ENCODE results near the gene PTGES3L.
"Not testable (repeated sequence)": the region's sequence is repeated elsewhere in the genome, so short reads cannot be mapped to it uniquely, and the experiment has no call there.

Gene PTGES3L

DNA sequence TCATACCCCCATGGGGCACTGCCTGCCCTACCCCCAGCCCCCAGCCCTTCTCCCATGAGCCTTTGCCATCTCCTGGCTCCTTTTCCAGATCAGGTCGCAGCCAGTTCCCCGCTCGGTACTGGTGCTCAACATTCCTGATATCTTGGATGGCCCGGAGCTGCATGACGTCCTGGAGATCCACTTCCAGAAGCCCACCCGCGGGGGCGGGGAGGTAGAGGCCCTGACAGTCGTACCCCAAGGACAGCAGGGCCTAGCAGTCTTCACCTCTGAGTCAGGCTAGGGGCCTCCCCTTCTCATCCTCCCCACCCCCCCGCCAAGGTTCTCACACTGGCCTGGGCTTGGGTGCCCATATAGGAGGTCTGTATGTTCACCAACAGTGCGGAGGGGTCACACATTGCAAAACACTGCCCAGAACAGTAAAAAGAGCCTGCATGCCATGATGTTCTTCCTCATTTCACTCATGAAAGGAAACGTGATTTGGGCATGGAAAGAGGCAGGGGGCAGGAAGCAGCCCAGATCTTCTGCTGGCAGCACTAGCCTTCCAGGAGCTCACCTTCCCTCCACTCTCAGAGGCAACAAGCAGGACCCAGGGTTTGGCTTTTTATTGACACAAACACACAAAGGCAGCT lies 34.3 kb upstream of the PTGES3L start:
- DNase-seq (ENCODE audit: low read depth in 2 of 2) = no peak

- DNase-seq (ENCODE audit: low read depth in 2 of 2) = no peak
Measured at GRCh38 chr17:43013296-43013695, 33.4 kb upstream of the PTGES3L start.

- DNase-seq (ENCODE audit: low read depth in 2 of 2) = no peak
Measured at GRCh38 chr17:43011728-43012472, 32.0 kb upstream of the PTGES3L start.

DNA sequence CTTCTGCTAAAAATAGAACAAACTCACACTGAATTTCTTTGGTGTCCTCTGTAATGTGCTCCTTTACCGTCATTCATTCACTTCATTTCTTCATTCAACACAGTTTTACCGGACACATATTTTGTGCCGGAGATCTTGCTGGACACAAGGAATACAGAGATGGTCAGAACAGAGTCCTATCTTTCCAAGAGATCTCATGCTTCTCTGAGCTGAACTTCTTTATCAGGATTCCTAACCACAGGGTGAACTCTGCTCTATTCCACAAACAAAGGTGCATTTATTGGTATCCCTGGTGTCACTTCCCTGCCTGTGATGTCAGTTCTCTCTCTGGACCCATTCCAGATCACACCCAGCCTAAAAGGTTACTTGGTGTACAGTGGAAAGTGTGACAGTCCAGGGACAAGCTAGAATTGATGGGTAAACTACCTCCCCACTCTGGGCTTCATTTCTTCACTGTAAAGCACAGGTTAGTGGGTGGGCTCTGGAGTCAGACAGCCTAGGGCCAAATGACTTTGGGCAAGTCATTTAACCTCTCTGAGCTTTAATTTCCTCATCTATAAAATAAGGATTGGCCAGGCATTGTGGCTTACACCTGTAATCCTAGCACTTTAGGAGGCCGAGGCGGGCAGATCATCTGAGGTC lies 30.9 kb upstream of the PTGES3L start:
- DNase-seq (ENCODE audit: low read depth in 2 of 2) = no peak

DNA sequence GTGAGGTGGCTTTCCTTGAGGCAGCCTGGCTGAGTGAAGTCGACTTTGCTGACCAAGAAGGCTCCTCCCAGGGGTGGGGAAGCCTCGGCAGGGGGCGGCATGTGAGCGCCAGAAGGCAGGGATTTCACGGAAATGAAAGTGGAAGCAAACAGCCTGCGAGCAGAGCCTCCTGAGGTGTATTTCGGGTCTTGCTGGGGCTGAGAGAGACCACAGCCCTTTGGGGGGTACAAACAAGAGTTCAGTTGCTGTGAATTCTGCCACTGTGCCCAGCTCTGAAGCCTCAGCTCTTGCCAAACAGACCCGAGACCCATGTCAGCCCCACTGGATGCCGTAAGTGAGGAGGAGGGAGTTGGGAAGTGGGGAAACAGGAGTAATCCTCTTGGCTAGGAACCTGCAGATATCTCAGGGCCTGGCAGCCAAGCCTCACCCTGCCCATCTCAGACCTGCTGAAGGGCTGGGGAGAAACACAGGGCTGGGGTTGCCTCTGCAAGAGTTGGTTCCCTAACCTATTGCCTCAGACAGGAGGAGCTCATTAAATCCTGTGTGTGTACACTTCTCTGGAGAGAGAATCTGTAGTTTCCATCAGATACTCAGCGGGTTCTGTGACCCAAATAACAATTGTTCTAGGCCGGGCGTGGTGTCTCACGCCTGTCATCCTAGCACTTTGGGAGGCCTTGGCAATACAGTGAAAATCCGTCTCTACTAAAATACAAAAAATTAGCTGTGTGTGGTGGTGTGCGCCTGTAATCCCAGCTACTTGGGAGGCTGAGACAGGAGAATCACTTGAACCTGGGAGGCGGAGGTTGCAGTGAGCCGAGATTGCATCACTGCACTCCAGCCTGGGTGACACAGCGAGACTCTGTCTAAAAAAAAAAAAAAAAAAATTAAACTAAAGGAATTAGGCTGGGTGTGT lies 27.0 kb upstream of the PTGES3L start, which contains the start of gene IFI35:
TSS of gene IFI35 (plus strand) at position 146 of the 913 bp plus-strand sequence. CDS start at position 310, 164 bp downstream.
- peak; percentile 65 to 70 for DNase-seq (ENCODE audit: low read depth in 2 of 2)

GRCh38 chr17:43003542-43004172 lies 23.8 kb upstream of the PTGES3L start:
- DNase-seq (ENCODE audit: low read depth in 2 of 2) = no peak

DNA sequence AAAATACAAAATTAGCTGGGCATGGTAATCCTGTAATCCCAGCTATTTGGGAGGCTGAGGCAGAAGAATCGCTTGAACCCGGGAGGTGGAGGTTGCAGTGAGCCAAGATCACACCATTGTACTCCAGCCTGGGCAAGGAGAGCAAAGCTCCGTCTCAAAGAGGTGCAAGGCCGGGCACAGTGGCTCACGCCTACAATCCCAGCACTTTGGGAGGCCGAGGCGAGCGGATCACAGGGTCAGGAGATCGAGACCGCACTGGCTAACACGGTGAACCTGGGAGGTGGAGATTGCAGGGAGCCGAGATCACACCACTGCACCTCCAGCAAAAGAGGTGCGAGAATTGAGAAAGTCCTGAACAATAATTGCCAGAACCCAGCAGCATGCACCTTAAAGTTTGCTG lies 21.0 kb upstream of the PTGES3L start:
- DNase-seq (ENCODE audit: low read depth in 2 of 2) = not testable (repeated sequence)

DNA sequence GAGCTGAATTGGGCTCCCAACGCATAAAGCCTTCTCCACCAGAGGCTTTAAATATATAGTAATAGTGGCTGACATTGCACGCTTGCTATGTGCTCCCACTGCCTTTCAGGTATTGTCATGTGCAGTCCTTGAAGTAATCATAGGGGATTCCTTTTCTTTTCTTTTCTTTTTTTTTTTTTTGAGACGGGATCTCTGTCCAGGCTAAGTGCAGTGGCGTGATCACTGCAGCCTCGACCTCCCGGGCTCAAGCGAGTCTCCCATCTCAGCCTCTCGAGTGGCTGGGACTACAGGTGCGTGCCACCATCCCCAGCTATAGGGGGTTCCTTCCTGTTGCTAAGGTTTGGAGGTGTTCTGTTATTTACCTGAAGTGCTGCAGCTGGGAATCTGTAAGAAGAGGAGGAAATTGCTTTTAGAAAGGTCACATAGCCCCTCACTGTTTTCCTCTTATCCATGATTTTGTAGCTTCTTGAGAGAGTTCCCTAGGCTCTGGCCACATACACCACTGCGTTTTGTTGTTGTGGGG lies 19.2 kb upstream of the PTGES3L start:
- DNase-seq (ENCODE audit: low read depth in 2 of 2) = no peak

GRCh38 chr17:42997984-42998938 lies 18.4 kb upstream of the PTGES3L start, which contains the start of gene RPL27:
RPL27 (plus strand) TSS chr17:42998419; CDS start chr17:42998751, 332 bp downstream.
- peak; percentile 93 to 95 for DNase-seq (ENCODE audit: low read depth in 2 of 2)

- no peak for DNase-seq (ENCODE audit: low read depth in 2 of 2)
Measured at GRCh38 chr17:42997390-42997983, 17.6 kb upstream of the PTGES3L start.

GRCh38 chr17:42993913-42994312 lies 14.0 kb upstream of the PTGES3L start:
- DNase-seq (ENCODE audit: low read depth in 2 of 2) = not testable (repeated sequence)

GRCh38 chr17:42992872-42993271 lies 13.0 kb upstream of the PTGES3L start:
- DNase-seq (ENCODE audit: low read depth in 2 of 2) = no peak

GRCh38 chr17:42991471-42991870 lies 11.6 kb upstream of the PTGES3L start:
- no peak for DNase-seq (ENCODE audit: low read depth in 2 of 2)

DNA sequence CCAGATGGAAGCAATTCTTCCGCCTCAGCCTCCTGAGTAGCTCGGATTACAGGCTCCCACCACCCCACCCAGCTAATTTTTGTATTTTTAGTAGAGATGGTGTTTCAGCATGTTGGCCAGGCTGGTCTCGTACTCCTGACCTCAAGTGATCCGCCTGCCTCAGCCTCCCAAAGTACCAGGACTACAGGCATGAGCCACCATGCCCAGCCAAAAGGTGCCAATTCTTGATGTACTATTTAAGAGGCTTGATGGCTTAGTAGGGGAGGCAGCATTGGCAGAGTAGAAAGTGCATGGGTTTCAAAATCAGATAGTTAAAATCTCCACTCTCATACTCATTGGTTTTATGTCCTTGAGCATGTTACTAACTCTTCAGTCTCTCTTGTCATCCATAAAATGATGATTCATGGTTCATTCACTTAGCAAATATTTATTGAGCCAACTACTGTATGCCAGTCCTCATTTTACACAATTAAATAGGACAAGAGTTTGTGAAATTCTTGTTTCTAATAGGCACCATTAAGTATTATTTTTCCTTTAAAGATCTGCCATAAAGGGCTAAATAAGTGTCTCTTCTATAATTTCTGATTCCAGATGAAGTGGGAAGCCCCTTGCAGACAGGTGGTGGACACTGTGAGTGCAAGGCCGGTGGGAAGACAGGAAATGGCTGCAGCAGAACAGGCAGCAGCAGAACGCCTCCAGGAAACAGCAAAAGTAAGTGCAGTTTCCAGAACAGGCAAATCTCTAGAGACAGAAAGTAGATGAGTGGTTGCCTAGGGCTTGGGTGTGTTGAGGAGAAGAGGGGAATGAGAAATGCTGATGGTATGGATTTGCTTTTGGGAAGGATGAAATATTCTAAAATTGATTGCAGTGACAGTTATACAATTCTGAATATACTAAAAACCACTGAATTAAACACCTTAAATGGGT lies 10.1 kb upstream of the PTGES3L start:
- DNase-seq (ENCODE audit: low read depth in 2 of 2) = no peak

DNA sequence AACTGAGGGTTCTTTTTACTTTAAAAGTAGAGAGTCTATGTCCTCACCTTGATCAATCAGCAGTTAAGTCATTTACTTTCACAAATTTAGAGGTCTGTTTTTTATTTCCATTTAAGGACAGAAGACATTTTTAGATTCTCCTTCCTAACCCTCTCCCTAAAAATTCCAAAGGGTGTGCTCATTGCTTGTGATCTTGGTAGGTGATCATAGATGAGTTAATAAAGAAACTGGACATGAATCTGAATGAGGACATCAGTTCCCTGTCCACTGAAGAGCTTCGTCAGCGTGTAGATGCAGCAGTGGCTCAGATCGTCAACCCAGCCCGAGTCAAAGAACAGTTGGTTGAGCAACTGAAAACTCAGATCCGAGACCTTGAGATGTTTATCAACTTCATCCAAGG lies 9.3 kb upstream of the PTGES3L start:
- DNase-seq (ENCODE audit: low read depth in 2 of 2) = no peak

GRCh38 chr17:42985225-42985624 lies 5.3 kb upstream of the PTGES3L start:
- no peak for DNase-seq (ENCODE audit: low read depth in 2 of 2)

DNA sequence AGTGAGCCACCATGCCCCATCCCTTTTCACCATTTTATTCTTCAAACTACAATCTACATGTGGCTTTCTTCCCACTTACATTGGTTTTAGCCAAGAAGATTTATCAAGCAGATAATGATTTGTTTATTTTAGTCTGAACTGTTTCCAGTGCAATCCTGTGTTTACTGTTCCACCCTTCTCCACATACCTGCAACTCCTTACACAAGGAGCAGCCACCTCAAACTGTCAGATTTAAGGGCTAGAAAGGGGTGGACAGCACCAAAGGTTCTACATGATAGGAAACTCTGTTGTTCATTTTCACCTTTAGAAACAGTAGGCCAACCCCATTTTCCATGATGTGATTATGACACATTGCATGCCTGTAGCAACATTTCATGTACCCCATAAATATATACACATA lies 2.4 kb upstream of the PTGES3L start:
- no peak for DNase-seq (ENCODE audit: low read depth in 2 of 2)

GRCh38 chr17:42980766-42981397 lies 1.0 kb upstream of the PTGES3L start:
- DNase-seq (ENCODE audit: low read depth in 2 of 2) = no peak

Measured in stimulated activated CD4-positive, alpha-beta T cell treated with anti-CD3 and anti-CD28 coated beads, Interleukin-1b, Interleukin-23, amount 100 ng/mL, for 1 hour (primary cell).